KOPT-K1 (cell line): ENCODE data around the gene SHF.

Experiments
- H3K27ac ChIP-seq: fragments of 200-600 bp; sonication (generic); 2 replicates; pipeline ENCODE4 v1.5.1; 2016; ENCODE audit warnings: antibody characterized with exemption, mild to moderate bottlenecking, low read depth, low read length; ENCODE audit not compliant: poor library complexity, severe bottlenecking
- H3K36me3 ChIP-seq: fragments of 200-600 bp; sonication (generic); 2 replicates; pipeline ENCODE4 v1.5.1; 2017; ENCODE audit warnings: antibody characterized with exemption, mild to moderate bottlenecking, low read length, moderate library complexity; ENCODE audit not compliant: insufficient read depth
- H3K9me3 ChIP-seq: fragments of 200-600 bp; sonication (generic); 2 replicates; pipeline ENCODE4 v1.5.1; 2017; ENCODE audit warnings: antibody characterized with exemption, low read length, mild to moderate bottlenecking; ENCODE audit not compliant: insufficient read depth, poor library complexity, severe bottlenecking

SHF gene

DNA sequence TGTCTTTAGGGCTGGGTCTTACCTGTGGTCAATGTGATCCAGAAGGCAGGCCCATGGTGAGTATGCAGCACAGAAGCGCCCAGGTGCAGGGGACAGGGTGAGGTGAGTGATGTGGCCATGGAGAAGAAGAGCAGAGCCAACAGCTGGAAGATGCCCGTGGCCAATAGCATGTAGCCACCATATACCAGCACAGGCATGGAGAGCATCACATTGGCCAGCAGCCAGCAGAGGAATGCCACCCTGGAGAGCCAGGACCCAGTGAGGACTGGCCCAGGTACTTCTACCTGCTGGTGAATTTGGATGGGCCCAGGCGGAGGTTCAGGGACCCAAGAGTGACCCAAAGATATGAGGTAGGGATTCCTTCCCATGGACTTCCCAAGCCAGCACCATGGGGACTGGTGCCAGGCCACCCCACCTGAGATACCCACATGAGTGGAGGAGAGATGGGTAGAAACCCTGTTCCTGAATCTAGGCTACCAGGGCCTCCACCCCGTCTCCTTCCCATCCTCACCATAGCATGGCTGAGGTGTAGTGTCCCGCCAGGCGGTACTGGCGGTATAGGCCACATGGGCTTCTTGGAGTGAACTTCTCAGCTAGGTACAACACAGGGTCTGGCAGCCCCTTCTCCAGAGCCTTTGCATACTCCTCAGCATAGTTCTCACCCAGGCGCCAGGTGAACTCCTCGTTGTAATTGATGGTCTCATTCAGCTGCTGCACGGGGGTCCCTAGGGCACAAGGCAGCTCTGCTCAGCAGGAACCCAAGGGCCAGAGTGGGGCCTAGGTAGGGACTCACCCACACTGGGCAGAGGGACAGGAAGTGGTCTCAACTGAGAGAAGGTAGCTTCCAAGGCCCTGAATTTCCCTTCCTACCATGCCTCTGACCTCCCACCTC, 67.4 kb downstream of the SHF start:
- Histone ChIP-seq H3K36me3 (no peaks in the 10 kb centered on the region), H3K27ac (no peak overlapping the region), H3K9me3 (no peaks in the 10 kb centered on the region)

DNA sequence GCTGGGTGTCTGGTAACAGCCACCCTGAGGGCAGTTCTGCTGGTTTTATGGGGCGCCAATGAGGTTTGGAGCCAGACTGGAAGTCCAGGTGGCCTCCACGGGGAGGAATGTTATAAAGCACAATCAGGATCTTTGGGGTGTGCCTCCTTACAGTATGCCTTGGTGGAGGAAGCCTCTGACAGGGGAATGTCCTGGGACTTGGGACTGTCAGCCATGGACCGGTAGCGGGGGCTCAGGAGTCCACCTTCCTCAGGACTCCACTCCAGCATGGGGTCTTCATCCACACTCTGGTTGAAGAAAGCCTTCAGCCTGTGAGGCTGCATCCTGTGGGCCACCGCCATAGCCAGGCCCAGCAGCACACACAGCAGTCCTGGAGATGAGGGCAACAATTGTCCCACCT, 68.8 kb downstream of the SHF start:
- H3K9me3 ChIP-seq, result no peaks in the 10 kb centered on the region
- no peaks in the 10 kb centered on the region for H3K36me3 ChIP-seq
- H3K27ac ChIP-seq, result no peak overlapping the region

DNA sequence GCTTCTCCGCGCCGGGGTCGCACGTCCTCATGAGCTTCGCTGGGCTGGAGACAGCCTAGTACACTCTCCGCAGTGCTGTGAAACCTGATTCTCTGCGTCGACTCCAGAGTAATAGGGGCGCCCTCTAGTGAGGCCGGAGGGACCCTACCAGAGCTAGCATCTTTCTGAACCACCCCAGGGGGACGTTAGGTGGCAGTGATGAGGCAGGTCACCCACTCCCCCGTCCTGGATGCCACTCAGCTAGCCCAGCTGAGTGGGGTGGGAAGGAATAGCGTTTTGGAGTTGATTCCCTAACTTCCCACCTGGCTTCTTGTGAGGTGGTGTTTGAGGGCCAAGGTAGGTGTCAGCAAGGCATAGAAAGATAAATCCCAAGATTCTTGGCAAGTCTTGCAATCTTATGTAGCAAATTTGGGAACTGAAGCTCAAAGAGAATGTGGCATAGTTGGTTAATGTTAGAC, 69.6 kb downstream of the SHF start:
- Histone ChIP-seq H3K9me3 (no peaks in the 10 kb centered on the region), H3K27ac (no peak overlapping the region), H3K36me3 (no peaks in the 10 kb centered on the region)

DNA sequence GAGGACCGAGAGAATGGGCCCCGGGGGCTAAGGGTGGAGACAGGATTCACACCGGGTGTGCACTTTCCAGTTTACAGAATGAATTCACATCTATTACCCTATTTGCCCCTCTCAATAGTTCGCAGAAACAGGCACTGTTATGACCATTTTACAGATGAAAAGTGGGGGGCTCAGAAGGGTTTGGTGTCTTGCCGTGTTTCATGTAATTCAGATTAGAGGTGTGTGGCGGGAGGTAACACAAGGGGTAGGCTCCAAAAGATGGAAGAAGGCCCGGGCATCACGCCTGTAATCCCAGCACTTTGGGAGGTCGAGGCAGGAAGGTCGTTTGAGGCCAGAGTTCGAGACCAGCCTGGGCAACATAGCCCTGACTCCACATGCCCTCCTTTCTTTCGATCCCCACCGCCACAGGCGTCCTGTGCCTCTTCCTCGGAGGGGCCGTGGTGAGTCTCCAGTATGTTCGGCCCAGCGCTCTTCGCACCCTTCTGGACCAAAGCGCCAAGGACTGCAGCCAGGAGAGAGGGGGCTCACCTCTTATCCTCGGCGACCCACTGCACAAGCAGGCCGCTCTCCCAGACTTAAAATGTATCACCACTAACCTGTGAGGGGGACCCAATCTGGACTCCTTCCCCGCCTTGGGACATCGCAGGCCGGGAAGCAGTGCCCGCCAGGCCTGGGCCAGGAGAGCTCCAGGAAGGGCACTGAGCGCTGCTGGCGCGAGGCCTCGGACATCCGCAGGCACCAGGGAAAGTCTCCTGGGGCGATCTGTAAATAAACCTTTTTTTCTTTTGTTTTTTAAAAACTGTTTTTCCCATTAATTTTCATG, 70.2 kb downstream of the SHF start:
- H3K36me3 ChIP-seq, result no peaks in the 10 kb centered on the region
- H3K9me3 ChIP-seq, result no peaks in the 10 kb centered on the region
- H3K27ac ChIP-seq, result no peak overlapping the region
